T1000 (cell line): Measurements from ENCODE around the gene CREG1.
"Not testable (repeated sequence)": the region's sequence is repeated elsewhere in the genome, so short reads cannot be mapped to it uniquely, and the experiment has no call there.

Experiments
- DNase-seq: peaks from one replicate; lab custom pipeline; 2025; ENCODE audit warnings: mixed read lengths; lab: John Stamatoyannopoulos, UW

The CREG1 gene

GRCh38 chr1:167563579-167564246 is 10.2 kb upstream of the CREG1 start:
- no peak for DNase-seq

DNA sequence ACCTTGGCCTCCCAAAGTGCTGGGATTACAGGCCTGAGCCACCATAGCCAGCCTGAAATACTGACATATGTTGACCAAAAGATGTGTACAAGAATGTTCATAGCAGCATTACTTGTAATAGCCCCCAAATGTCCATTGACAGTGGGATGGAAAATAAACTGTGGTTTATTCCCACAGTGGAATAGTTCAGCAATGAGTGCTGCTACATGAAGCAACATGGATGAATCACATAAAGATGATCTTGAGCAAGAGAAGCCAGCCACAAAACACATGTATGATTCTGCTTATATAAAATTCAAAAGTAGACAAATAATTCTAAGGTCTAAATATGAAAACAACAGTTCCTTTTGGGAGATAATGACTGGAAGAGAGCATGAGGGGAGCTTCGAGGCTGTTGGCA is 9.1 kb upstream of the CREG1 start:
- no peak for DNase-seq

DNA sequence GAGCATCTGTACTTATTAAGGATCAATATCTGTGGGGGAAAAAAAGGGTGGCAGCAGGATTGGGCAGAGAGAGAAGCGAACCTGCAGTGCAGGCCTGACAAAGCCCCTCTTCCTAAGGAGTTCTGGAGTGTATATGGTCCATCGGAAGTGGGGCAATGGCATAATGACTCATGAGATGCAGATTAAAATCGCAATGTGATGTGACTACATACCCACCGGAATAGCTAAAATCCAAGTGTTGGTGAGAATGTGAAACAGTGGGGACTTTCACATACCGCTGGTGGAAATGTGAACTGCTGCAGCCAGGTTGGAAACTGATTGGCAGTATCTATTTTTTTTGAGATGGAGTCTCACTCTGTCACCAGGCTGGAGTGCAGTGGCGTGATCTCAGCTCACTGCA is 8.2 kb upstream of the CREG1 start:
- no peak for DNase-seq

- DNase-seq = peak; percentile 40
Observed at GRCh38 chr1:167555971-167556714, 2.6 kb upstream of the CREG1 start.

DNA sequence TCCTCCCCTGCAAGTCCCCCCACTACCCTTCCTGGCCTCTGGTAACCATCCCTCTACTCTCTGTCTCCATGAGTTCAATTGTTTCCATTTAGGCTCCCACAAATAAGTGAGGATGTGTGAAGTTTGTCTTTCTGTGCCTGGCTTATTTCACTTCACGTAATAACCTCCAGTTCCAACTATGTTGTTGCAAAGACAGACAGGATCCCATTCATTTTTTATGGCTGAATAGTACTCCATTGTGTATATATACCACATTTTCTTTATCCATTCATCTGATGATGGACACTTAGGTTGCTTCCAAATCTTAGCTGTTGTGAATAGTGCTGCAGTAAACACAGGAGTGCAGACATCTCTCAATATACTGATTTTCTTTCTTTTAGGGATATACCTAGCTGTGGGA is 1.5 kb upstream of the CREG1 start:
- DNase-seq = not testable (repeated sequence)

DNA sequence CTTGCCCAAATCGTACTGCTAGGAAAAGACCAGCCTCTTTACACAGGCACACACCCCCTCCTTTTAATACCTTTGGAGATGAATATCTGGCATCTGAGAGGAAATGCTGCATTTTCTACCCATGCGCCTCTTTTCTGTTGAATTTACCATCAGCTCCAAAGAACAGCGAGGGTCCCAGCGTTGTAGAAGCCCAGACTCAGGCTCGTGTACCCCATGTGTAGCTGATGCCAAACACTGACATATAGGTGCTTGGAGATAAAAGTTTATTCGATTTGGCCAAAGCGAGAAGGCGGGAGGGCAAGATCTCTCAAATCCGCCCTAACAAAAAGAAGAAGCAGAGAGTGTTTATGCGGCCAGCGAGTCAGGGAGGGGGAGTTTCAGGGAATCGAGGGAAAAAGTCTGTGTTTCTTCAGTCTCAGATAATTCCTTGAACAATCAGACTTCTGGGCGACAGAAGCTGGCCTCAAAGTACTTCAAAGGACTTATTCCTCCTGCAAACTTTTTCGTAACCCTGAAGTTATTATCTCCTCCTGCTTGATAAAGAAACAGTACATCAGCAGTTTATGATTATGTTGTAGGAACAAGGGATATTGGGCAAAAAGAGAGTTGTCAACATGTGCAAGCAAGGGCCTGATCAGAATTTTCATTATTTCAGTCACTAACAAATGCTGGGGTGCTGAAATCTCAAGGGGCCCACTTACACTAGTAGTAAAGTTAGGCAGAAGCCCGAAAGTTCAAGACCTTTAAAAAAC is 642 bp upstream of the CREG1 start:
- no peak for DNase-seq

DNA sequence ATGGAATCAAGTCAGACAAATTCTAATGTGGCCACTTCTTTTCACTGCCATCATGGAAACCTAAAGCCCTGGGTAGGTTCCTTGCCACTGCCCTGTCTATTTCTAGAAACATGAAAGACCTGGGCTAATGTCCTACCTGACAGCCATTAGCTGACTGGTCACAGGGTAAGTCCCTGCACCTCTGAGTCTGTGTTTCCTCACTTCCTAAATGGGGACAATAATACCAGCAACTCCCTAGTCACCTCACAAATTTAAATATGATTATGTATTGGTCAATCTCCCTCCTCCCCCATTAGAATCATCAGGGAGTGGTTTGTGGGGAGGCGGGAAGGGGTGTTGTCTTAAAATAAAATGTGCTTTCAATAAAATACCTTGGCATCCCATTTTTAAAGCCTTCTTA is 2.2 kb downstream of the CREG1 start:
- no peak for DNase-seq

DNA sequence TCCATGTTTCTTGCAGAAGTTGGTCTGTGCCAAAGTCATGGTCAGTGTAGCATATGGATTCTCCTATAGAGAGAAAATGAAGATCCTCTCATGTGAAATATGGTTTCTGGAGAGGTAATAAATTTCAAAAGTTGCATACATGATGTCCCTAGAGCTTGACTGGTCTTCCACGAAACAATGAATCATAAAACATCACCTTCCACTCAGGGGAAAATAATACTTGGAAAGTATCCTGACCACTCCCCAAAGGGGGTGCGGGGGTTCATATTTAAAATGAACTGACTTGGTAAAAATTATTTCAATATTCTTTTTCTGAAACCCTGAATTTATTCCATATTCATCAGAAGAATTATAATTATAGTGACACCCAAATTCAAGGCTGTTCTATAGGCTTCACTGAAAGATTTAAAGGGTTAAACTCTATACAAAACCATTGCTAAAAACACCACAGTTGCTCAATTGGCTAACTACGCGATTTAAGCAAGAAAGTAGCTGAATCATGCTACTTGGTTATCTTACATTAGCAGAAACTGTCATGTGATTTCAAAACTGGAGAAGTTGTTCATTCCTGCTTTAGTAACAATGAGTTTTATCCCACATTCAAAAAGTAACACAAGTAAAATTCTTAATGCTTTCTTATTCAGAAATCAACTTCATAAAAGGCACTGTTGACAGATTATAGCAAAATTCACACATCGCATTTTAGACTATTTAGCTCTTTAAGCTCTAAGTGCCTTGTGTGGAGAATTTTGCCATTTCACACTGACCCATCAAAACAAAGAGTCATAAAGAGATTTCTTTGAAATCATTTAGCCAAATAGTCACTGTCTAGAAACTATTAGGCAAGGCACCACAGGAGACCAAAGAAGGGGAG is 5.3 kb downstream of the CREG1 start:
- no peak for DNase-seq

DNA sequence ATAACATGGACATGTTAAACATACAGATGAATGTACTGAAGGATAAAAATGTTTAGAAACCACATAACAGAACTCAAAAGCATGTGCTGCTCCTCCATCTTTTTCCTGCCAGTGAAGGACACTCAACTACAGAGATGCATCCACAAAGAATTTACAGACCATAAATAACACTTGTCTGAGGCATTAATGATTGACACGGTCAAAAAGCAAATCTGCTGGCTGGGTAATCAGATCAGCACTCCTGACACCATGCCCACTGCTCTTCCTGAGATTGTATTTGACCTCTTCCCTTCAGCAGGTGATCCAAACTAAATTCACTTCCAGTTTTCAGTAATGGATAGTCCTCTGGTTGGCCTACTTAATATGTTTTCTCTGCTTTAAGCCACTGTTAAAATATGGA is 6.6 kb downstream of the CREG1 start:
- no peak for DNase-seq

DNA sequence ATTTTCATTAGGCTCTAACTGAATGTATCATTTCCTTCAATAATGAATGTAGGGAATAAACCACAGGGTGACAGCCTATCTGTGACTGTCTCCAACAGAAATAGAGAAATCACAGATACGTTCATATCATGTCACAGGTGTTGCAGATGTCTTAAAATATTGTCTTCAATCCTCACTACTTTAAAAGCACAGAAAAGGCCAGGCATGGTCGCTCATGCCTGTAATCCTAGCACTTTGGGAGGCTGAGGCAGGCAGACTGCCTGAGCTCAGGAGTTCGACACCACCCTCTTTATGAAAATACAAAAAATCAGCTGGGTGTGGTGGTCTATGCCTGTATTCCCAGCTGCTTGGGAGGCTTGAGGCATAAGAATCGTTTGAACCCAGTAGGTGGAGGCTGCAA is 8.2 kb downstream of the CREG1 start:
- DNase-seq = no peak

GRCh38 chr1:167544447-167545093 is 9.0 kb downstream of the CREG1 start:
- no peak for DNase-seq

GRCh38 chr1:167543199-167543990 is 10.2 kb downstream of the CREG1 start:
- no peak for DNase-seq

GRCh38 chr1:167542109-167543032 is 11.2 kb downstream of the CREG1 start:
- DNase-seq = no peak

- no peak for DNase-seq
Observed at GRCh38 chr1:167541610-167542009, 12.0 kb downstream of the CREG1 start.

- DNase-seq = no peak
Observed at GRCh38 chr1:167541003-167541402, 12.6 kb downstream of the CREG1 start.

DNA sequence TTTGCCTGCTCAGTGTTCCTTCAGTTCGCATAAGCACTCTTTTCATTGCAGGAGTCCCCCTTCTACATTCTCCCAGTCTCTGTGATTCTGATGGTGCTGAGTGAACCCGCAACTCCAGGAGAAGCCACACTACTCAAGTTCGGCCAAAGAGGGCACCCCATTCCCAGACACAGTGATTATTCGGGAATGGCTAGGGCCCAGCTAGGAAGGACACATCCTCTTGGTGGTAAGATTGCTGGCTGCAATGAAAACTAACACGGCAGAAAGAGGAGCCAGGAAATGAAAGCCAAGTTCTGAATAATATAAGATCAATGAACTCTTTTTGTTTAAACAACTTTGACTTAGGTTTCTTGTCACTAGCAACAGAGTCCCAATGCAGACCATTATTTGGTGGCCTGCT is 14.9 kb downstream of the CREG1 start:
- DNase-seq = no peak

DNA sequence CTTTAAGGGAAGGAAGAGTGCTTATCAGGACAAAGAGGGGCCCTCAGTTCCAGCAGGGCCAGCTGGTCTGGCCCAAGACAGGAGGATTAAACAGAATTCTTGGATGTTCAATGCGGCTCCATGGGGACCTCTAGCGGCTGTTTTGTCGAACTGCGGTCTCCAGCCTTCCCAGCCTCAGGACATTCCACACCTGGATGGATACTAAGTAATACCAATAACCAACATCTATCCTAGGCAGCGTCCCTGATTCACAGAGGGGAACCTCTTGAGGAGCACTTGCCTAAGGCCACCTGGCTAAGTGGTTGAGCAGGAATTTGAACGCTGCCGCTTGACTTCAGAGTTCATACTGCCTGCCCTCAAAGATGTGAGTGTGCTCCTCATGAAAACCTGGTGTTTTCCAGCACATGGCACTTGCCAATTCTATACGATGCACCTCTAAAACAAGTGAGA is 19.7 kb downstream of the CREG1 start:
- peak; percentile 41 for DNase-seq

DNA sequence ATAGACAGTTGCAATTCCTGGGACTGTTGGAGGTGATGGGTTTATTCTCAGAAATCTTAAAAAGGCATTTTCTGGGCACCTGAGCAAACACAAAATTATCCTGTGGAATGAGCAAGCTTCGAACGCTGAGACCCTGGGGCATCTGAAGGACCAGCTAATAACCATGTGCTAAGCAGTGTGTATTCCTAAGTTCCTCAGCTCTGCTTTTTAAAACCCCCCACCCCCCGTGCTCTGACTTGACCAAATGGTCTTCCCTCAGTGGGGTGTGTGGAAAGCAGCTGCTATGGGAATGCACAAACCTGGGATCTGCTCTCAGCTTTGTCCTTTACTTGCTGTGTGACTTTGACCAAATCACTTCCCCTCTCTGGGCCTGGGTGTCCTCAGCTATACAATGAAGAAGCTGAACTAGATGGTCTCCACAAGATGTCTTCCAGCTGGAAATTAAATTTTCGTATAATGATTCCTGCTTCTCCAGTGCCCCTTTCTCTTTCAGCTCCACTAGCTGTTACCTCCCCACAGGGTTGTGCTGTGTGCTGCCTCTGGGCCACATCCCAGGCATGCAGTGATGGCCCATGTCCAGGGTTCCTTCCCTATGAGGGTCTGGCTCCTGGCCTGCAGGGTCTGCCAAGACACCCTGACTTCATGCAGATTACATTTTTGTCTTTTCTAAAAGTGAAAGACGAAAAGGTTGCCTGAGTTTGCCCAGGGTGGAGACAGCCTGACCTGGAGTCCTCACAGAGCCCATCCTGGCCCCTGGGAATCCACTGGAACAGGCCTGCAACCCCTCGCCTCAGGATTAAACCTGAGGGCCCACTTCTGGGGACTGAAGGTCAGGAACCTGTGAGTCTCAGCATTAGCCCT is 20.4 kb downstream of the CREG1 start:
- DNase-seq = no peak

GRCh38 chr1:167532375-167532774 is 21.2 kb downstream of the CREG1 start:
- no peak for DNase-seq
